Measurements from ENCODE around the gene CFAP99. TPM values are rescaled to one million over a fixed set of nuclear protein-coding genes. Genes with fewer than 3 reads are reported as not detected.

CFAP99 gene
- total and polyA plus RNA-seq, 9 of the 15 experiments (the other 6 are each of a cell fraction or from before 2014, with no cell fraction given), result 0.07 to 0.18 (median 0.09) TPM; not detected in 6

GRCh38 chr4:2412885-2413716 lies 5.7 kb upstream of the CFAP99 start (continued):
- TF ChIP-seq REST (IDR thresholded peaks at IDR 0.05; ENCODE audit: borderline replicate concordance) (peak; percentile 93), REST (CRISPR knock-in tag; IDR thresholded peaks at IDR 0.05; ENCODE audit: low read depth) (peak; percentile 80), ID3 (CRISPR knock-in tag; IDR thresholded peaks at IDR 0.05) (no peak), ID3 (tag; IDR thresholded peaks at IDR 0.05) (no peak), TEAD4 (IDR thresholded peaks at IDR 0.05; ENCODE audit: low read length) (peak; percentile 5), TEAD4 (CRISPR knock-in tag; IDR thresholded peaks at IDR 0.05; ENCODE audit: borderline replicate concordance) (no peak), TRIM28 (IDR thresholded peaks at IDR 0.05) (no peak), SMARCA4 (IDR thresholded peaks at IDR 0.05) (peak; percentile 48), CREBBP (IDR thresholded peaks at IDR 0.05; ENCODE audit: low read depth, low read length) (no peak), HOXB6 (CRISPR knock-in tag; IDR thresholded peaks at IDR 0.05; ENCODE audit: borderline replicate concordance) (no peak), ZNF3 (CRISPR knock-in tag; IDR thresholded peaks at IDR 0.05) (no peak), POLR2G (IDR thresholded peaks at IDR 0.05; ENCODE audit: low read depth, low read length) (peak; percentile 80), MTA2 (IDR thresholded peaks at IDR 0.05; ENCODE audit: low read depth) (no peak), KAT7 (CRISPR knock-in tag; IDR thresholded peaks at IDR 0.05; ENCODE audit: borderline replicate concordance) (no peak; the same call in 1 of the 2 replicates), RERE (CRISPR knock-in tag; IDR thresholded peaks at IDR 0.05; ENCODE audit: borderline replicate concordance) (no peak)

Data from K562 (cell line).